HepG2 (cell line): Measurements from ENCODE around the gene FAM3D.

Source experiments
- HCFC1 ChIP-seq: fragments of 150-350 bp; IDR thresholded peaks from 2 replicates; pipeline ENCODE4 v1.6.1; 2014; ENCODE audit warnings: low read depth, low read length
- RBM39 ChIP-seq: fragments of 200-400 bp; formaldehyde crosslinking; IDR thresholded peaks from one replicate; pipeline ENCODE4 v1.6.1; 2018; ENCODE audit warnings: antibody characterized with exemption, mild to moderate bottlenecking, low read depth, low read length; ENCODE audit not compliant: poor library complexity, severe bottlenecking
- SIN3A ChIP-seq: IDR thresholded peaks from 2 replicates; pipeline ENCODE4 v1.6.1; 2011; ENCODE audit warnings: low read depth, mild to moderate bottlenecking, control low read depth, low read length, borderline replicate concordance
- TBX3 ChIP-seq: fragments of 450-650 bp; IDR thresholded peaks from 2 replicates; pipeline ENCODE4 v1.6.1; 2017; ENCODE audit warnings: antibody characterized with exemption, mild to moderate bottlenecking, inconsistent platforms, borderline replicate concordance
- ZBTB8A ChIP-seq: sonication (generic); formaldehyde crosslinking; IDR thresholded peaks from 2 replicates; pipeline ENCODE4 v1.4.0; 2020; ENCODE audit warnings: mild to moderate bottlenecking, low read depth, missing genetic modification reagents, borderline replicate concordance
- TF ChIP-seq, protein P1 (sequence below): sonication (generic); formaldehyde crosslinking; IDR thresholded peaks from 2 replicates; pipeline ENCODE4 v1.4.0; 2020; ENCODE audit warnings: mild to moderate bottlenecking, missing genetic modification reagents
- TF ChIP-seq, protein P2 (sequence below): sonication (generic); formaldehyde crosslinking; IDR thresholded peaks from 2 replicates; pipeline ENCODE4 v1.5.0; 2020; ENCODE audit warnings: mild to moderate bottlenecking, missing genetic modification reagents, moderate library complexity

DNA sequence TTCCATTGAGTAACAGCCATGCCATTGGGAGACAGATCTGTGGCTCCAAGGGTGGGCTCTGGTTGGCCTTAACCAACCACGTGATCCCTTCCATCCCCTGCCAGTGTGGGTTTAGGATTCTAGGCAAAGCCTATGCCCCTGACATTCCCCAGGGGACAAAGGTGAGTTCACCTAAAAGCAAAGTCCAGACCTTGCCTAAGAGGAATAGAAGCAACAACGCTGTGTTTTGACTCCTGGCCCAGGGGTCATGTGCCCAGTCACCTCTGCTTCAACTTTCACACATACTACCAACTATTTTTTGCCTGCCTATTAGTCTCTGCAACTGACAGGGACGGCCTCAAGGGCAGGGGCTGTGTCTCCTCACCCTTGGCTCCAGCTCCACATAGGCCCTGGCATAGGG lies 42.0 kb downstream of the FAM3D start:
- TF ChIP-seq, protein P1, sequence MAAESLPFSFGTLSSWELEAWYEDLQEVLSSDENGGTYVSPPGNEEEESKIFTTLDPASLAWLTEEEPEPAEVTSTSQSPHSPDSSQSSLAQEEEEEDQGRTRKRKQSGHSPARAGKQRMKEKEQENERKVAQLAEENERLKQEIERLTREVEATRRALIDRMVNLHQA (CRISPR knock-in tag): no peak
- TF ChIP-seq ZBTB8A (no peak), SIN3A (no peak), RBM39 (no peak), TBX3 (no peak), HCFC1 (no peak)
- TF ChIP-seq, protein P2, sequence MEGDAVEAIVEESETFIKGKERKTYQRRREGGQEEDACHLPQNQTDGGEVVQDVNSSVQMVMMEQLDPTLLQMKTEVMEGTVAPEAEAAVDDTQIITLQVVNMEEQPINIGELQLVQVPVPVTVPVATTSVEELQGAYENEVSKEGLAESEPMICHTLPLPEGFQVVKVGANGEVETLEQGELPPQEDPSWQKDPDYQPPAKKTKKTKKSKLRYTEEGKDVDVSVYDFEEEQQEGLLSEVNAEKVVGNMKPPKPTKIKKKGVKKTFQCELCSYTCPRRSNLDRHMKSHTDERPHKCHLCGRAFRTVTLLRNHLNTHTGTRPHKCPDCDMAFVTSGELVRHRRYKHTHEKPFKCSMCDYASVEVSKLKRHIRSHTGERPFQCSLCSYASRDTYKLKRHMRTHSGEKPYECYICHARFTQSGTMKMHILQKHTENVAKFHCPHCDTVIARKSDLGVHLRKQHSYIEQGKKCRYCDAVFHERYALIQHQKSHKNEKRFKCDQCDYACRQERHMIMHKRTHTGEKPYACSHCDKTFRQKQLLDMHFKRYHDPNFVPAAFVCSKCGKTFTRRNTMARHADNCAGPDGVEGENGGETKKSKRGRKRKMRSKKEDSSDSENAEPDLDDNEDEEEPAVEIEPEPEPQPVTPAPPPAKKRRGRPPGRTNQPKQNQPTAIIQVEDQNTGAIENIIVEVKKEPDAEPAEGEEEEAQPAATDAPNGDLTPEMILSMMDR (CRISPR knock-in tag): no peak
